K562 (cell line): Measurements from ENCODE around the gene LEMD3. TPM values are rescaled to one million over a fixed set of nuclear protein-coding genes. Genes with fewer than 3 reads are reported as not detected.

Source experiments
- CBX3 ChIP-seq, 2 experiments: IDR thresholded peaks; 1 replicate in 1 of 2; 2 replicates in 1 of 2; pipeline ENCODE4 v1.6.1; 2012; ENCODE audit warnings: inconsistent platforms in 2 of 2, low read length in 2 of 2, borderline replicate concordance in 1 of 2, control low read depth in 1 of 2
- GTF2E2 ChIP-seq: fragments of 200-800 bp; sonication (Bioruptor generic); IDR thresholded peaks from 2 replicates; pipeline ENCODE4 v1.6.1; 2016; ENCODE audit warnings: missing genetic modification characterization, missing compliant biosample characterization
- KAT7 ChIP-seq: sonication (generic); formaldehyde crosslinking; IDR thresholded peaks from 2 replicates; pipeline ENCODE4 v1.8.0; 2022; ENCODE audit warnings: missing genetic modification reagents, mild to moderate bottlenecking, borderline replicate concordance
- KLF13 ChIP-seq: fragments of 450-650 bp; IDR thresholded peaks from 2 replicates; pipeline ENCODE4 v1.6.1; 2016; ENCODE audit warnings: missing genetic modification characterization, low read depth, mild to moderate bottlenecking, missing compliant biosample characterization, moderate library complexity, borderline replicate concordance
- MXI1 ChIP-seq: IDR thresholded peaks from 2 replicates; pipeline ENCODE4 v1.6.1; 2011; ENCODE audit warnings: low read depth, mild to moderate bottlenecking, improper control_type of control experiment, low read length
- NCOA6 ChIP-seq: fragments of 450-650 bp; IDR thresholded peaks from 2 replicates; pipeline ENCODE4 v1.6.1; 2017; ENCODE audit warnings: mild to moderate bottlenecking
- NEUROD1 ChIP-seq: fragments of 150-350 bp; IDR thresholded peaks from 2 replicates; pipeline ENCODE4 v1.6.1; 2014; ENCODE audit warnings: borderline replicate concordance, low read length, low read depth; ENCODE audit not compliant: partially characterized antibody
- PCBP1 ChIP-seq: fragments of 200-400 bp; formaldehyde crosslinking; IDR thresholded peaks from 2 replicates; pipeline ENCODE4 v1.6.1; 2018; ENCODE audit warnings: mild to moderate bottlenecking, low read depth, low read length; ENCODE audit not compliant: poor library complexity, severe bottlenecking
- PHF20 ChIP-seq: fragments of 450-650 bp; IDR thresholded peaks from 2 replicates; pipeline ENCODE4 v1.6.1; 2018; ENCODE audit not compliant: partially characterized antibody
- SIN3A ChIP-seq, 2 experiments: fragments of 150-350 bp in 1 of 2; IDR thresholded peaks; 2 replicates each; pipeline ENCODE4 v1.6.1; 2011 to 2016; ENCODE audit warnings: borderline replicate concordance in 2 of 2, low read depth in 2 of 2, low read length in 2 of 2, mild to moderate bottlenecking in 2 of 2, moderate library complexity in 2 of 2; ENCODE audit not compliant: control insufficient read depth in 1 of 2
- SNIP1 ChIP-seq: fragments of 450-650 bp; IDR thresholded peaks from 2 replicates; pipeline ENCODE4 v1.7.1; 2017; ENCODE audit warnings: low read depth, mild to moderate bottlenecking
- XRCC3 ChIP-seq: fragments of 450-650 bp; IDR thresholded peaks from 2 replicates; pipeline ENCODE4 v1.6.1; 2017; ENCODE audit warnings: mild to moderate bottlenecking, moderate library complexity
- ZNF263 ChIP-seq: sonication (generic); formaldehyde crosslinking; IDR thresholded peaks from 2 replicates; pipeline ENCODE4 v1.8.0; 2022; ENCODE audit warnings: mild to moderate bottlenecking, missing genetic modification reagents, borderline replicate concordance
- ZNF551 ChIP-seq: fragments of 250-450 bp; sonication (Bioruptor Pico); IDR thresholded peaks from 2 replicates; pipeline ENCODE4 v1.5.0; 2021; ENCODE audit warnings: mild to moderate bottlenecking, moderate library complexity
- polyA plus RNA-seq, 8 experiments: library from polyadenylated mRNA; depleted of rRNA in 4 of 8; stranded (reverse) in 5 of 8; unstranded in 3 of 8; fragments of >200 nt; fragmentation: Nextera tagmentation in 2 of 8; fragmentation: Illumina TruSeq in 1 of 8; extraction: Ambion mirVana in 2 of 8; extraction: Trizol in 1 of 8; gene quantifications; 2 replicates each; pipeline versions ENCODE4 v1.2.1 to v1.2.3, GENCODE V29; 2011 to 2014; ENCODE audit warnings: inconsistent platforms in 1 of 8, missing spikeins in 1 of 8
- total RNA-seq, 7 experiments: library from RNA; depleted of rRNA in 6 of 7; stranded (reverse); fragments of >200 nt in 6 of 7; fragmentation: Illumina TruSeq in 2 of 7; extraction: Trizol in 2 of 7; gene quantifications; 2 replicates each; pipeline versions ENCODE4 v1.2.1 to v1.2.3, GENCODE V29; 2011 to 2021; ENCODE audit warnings: low replicate concordance in 1 of 7
- TF ChIP-seq, protein P1 (sequence below): fragments of 250-450 bp; sonication (Bioruptor Pico); IDR thresholded peaks from 2 replicates; pipeline ENCODE4 v1.6.1; 2021; ENCODE audit warnings: mild to moderate bottlenecking
- TF ChIP-seq, protein P2 (sequence below): fragments of 450-650 bp; formaldehyde crosslinking; IDR thresholded peaks from 2 replicates; pipeline ENCODE4 v1.4.0; 2020; ENCODE audit warnings: mild to moderate bottlenecking

LEMD3 gene
- total and polyA plus RNA-seq, 9 of the 15 experiments (the other 6 are each of a cell fraction or from before 2014, with no cell fraction given) = 6.8 to 37.4 (median 17.2) TPM

DNA sequence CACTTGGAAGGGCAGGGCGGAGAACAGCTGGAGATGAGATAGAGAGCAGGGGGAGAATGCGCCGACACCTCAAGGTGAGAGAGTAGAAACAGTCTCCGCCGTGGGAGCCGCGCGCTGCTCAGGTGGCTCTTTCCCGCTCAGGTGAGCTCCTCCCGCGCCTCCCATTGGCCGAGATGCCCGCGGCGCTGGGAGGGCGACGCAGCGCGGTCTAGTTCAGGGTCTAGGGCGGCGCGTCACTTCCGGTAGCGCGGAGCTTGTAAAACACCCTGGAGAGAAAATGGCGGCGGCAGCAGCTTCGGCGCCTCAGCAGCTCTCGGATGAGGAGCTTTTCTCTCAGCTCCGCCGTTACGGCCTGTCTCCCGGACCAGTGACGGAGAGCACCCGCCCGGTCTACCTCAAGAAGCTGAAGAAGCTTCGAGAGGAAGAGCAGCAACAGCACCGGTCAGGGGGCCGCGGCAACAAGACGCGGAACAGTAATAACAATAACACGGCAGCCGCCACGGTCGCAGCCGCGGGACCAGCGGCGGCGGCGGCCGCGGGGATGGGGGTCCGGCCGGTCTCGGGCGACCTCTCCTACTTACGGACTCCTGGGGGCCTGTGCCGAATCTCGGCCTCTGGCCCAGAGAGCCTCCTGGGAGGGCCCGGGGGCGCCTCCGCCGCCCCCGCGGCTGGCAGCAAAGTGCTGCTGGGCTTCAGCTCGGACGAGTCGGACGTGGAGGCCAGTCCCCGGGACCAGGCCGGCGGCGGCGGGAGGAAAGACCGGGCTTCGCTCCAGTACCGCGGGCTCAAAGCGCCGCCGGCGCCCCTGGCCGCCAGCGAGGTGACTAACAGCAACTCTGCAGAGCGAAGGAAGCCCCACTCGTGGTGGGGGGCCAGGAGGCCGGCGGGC lies at the start of gene LEMD3 (continued):
- TF ChIP-seq PCBP1 (peak; percentile 67), PHF20 (peak; percentile 77), SIN3A (IDR thresholded peaks at IDR 0.05; ENCODE audit: borderline replicate concordance in 2 of 2, control insufficient read depth in 1 of 2, low read depth in 2 of 2, low read length in 2 of 2) (0 out of 4 replicates have a peak, but pooled peaks of 1 of the 2 experiments have one; percentile 66), SNIP1 (no peak), XRCC3 (no peak), NCOA6 (no peak), KLF13 (tag) (no peak), NEUROD1 (peak; percentile 23), GTF2E2 (peak; percentile 94), CBX3 (IDR thresholded peaks at IDR 0.05; ENCODE audit: borderline replicate concordance in 1 of 2, low read length in 2 of 2) (peak in 1 of 2 experiments; percentile 97; a peak in 1 of 3 replicates), ZNF551 (CRISPR knock-in tag) (no peak), MXI1 (no peak), ZNF263 (peak; percentile 63), KAT7 (peak; percentile 83)
- TF ChIP-seq, protein P1, sequence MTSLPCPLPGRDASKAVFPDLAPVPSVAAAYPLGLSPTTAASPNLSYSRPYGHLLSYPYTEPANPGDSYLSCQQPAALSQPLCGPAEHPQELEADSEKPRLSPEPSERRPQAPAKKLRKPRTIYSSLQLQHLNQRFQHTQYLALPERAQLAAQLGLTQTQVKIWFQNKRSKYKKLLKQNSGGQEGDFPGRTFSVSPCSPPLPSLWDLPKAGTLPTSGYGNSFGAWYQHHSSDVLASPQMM (CRISPR knock-in tag) = no peak
- TF ChIP-seq, protein P2, sequence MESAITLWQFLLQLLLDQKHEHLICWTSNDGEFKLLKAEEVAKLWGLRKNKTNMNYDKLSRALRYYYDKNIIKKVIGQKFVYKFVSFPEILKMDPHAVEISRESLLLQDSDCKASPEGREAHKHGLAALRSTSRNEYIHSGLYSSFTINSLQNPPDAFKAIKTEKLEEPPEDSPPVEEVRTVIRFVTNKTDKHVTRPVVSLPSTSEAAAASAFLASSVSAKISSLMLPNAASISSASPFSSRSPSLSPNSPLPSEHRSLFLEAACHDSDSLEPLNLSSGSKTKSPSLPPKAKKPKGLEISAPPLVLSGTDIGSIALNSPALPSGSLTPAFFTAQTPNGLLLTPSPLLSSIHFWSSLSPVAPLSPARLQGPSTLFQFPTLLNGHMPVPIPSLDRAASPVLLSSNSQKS = no peak
